ENCODE data around the gene THOC6. TPM values are rescaled to one million over a fixed set of nuclear protein-coding genes. Genes with fewer than 3 reads are reported as not detected.

The THOC6 gene
- total RNA-seq, 1 donor from 2014 or later = 22.2 TPM

- DNase-seq (ENCODE audit: low read depth in 2 of 2) = no peak
Observed at GRCh38 chr16:2991566-2992261, 32.1 kb upstream of the THOC6 start.

DNA sequence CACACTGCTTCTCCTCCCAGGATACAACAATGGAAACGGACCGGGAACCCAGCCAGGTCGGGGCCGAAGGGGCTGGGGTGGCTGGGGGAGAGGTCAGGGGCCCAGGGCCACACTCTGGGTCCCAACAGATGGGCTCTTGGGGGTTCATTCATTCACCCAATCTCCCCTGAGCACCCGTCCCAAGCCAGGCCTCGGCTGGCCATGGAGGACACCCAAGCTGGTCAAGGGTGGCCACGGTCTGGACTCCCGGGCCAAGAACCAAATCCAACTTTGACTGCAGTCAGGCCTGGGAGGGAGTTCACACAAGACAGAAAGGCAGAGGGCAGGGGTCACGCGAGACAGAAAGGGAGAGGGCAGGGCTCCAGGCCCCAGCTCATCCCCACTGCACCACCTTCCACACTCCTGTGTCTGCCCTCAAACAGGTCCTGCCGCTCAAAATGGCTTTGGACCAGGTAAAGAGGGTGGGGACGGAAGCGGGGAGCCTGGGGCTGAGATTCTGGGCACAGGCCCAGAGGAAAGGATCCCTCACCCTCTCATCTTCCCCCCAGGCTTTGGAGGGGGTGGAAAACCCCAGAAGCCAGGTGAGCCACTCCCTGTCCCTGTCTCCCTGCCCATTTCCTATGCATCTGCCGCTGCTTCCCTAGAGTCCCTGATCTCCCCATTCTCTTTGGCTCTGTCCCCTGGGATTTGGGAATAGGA, 31.3 kb upstream of the THOC6 start:
- no peak for DNase-seq (ENCODE audit: low read depth in 2 of 2)

DNA sequence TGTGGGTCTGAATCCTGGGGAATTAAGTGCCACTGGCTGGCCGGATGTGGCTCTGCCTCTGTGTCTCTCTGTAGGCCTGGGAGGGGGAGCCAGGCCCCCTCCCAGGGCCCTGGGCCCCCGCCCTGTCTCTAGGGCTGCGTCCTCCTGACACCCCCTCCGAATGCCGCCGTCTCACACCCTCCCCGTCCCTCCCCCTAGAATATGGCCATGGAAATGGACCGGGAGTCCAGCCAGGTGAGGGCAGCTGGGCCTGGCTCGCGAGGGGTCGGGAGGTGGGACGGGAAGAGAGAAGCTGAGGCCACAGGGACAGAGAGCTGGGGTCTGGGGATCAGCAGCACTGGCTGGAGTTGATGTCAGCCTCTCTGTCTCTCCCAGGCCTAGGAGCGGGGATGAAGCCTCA, 27.5 kb upstream of the THOC6 start:
- DNase-seq (ENCODE audit: low read depth in 2 of 2) = no peak

DNA sequence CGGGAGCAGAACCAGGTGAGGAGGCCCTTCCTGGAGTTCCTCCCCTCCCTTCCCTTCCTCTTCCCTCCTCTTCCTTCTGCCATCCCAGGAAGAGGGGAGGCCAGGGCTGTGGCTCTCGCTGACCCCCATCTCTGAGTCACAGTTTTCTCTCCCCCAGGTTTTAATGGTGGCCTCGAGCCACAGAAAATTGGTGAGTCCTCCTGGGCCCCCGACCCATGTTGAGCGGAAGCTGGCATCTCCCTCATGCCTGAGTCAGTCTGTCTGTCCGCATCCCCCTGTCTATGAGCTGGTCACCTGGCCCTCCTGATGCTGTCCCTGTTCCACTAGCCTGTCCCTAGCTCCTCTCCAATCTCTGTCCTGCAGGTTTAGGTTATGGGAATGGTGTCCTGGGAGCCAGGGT, 23.9 kb upstream of the THOC6 start:
- no peak for DNase-seq (ENCODE audit: low read depth in 2 of 2)

- no peak for DNase-seq (ENCODE audit: low read depth in 2 of 2)
Observed at GRCh38 chr16:3000540-3000939, 23.3 kb upstream of the THOC6 start.

- no peak for DNase-seq (ENCODE audit: low read depth in 2 of 2)
Observed at GRCh38 chr16:3001316-3001715, 22.5 kb upstream of the THOC6 start.

GRCh38 chr16:3003582-3004270, 20.1 kb upstream of the THOC6 start:
- DNase-seq (ENCODE audit: low read depth in 2 of 2) = peak; percentile 98 to 100

DNA sequence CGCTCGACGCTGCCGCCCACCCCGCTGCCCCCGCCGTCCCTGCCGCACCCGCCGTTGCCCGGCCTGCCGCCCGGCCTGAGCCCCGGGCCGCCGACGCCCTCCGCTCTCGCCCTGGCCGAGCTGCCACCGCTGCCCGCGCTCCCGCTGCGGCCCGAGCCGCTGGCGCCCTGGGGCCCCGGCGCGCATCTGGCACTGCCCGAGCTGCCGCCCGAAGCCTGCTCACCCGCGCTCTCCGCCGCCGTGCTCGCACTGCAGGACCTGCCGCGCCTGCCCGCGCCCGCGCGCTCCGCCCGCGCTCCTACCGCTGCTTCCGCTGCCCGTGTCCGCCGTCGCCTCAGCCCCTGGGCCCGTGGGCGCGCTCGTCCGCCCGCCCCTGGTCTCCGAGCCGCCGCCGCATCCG, 19.5 kb upstream of the THOC6 start:
- DNase-seq (ENCODE audit: low read depth in 2 of 2) = no peak

GRCh38 chr16:3004781-3005284, 19.0 kb upstream of the THOC6 start:
- DNase-seq (ENCODE audit: low read depth in 2 of 2) = no peak

DNA sequence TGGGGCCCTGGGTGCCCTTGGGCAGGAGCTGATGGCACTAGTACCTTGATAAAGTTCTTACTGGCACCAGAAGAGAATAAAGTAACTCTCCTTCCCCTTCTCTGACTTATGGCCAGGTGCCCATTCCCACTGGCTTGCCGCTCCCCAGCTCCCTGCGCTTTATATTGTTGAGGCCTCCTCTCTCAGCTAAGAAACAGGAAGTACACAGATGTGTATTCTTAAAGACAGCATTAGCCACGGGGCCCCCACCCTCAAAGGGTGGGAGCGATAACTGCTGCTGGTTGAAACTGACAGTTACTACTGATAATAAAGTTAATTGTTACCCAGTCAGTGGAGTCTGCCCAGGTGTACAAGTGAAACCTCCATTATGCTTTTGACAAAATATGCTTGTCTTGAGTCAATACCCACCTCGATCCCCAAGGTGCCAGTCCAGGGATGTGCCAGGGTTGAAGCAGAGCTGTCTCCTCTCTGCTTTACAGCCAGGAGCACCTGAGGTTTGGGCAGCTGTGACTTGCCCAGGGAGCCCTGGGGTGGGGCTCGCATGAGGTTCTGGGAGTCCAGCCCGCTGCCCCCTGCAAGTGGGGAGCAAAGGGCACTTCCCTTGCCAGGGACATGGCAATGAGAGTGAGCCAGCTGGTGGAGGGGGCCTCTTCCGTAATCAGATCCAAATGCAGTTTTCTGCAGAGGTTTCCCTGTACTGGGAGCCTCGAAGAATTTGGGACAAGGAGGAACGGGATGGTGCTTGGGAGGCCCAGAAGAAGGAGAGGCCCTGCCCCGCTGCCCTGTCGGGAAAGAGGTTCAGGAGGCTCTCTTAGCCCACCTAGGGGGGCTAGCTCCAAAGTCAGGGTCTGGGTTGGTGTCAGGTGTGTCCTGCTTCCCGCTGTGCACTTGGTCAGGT, 16.5 kb upstream of the THOC6 start:
- no peak for DNase-seq (ENCODE audit: low read depth in 2 of 2)

GRCh38 chr16:3007957-3008689, 15.7 kb upstream of the THOC6 start:
- DNase-seq (ENCODE audit: low read depth in 2 of 2) = peak in 1 of 2 donors; percentile 29

GRCh38 chr16:3008690-3009037, 15.2 kb upstream of the THOC6 start:
- no peak for DNase-seq (ENCODE audit: low read depth in 2 of 2)

DNA sequence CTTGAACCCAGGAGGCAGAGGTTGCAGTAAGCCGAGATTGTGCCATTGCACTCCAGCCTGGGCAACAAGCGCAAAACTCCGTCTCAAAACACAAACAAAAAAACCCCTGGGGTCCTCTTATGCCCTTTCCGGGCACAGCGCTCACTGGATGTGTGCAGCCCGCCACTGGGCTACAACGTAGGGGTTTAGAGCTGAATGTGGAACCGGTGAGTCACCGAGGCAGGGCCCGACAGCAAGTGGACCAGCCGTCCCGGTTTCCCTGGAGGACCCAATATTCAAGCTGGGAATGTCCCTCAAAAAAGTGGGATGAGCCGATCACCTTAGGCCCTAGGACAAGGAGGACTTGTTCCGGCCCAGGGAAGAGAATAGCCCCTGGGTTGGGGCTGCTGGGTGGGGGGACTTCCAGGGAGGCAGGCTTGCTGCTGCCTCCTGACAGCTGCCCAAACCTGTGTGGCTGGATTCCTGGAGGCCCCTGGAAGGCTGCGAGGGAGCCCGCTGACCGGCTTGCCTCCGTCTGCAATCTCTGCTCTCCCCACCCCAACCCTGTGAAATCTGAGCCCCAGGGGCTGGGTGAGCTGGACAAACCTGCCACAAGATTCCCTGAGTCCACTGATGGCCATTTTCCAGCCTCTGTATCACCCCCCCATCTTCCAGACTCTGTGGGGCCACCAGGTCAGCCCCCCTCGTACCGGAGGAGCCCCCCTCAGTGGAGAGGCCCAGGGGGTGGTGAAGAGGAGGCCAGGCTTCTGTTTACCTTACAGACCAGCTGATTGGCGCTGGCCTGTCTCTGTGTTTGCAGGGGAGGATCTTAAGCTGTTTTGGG, 14.1 kb upstream of the THOC6 start:
- DNase-seq (ENCODE audit: low read depth in 2 of 2) = no peak

DNA sequence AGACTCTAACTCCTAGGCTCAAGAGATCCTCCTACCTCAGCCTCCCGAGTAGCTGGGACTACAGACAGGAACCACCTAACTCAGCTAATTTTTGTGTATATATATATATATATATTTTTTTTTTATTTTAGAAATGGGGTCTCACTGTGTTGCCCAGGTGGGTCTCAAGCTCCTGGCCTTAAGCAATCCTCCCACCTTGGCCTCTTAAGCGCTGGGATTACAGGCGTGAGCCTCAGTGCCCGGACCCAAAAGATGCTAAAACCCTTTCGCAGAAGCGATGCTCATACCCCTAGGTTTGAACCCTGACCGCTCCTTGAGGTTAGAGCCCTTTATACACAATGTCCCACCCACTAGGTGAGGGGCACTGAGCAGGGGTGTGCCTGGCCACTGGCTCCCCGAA, 13.3 kb upstream of the THOC6 start:
- DNase-seq (ENCODE audit: low read depth in 2 of 2) = no peak

- no peak for DNase-seq (ENCODE audit: low read depth in 2 of 2)
Observed at GRCh38 chr16:3012246-3012645, 11.6 kb upstream of the THOC6 start.

DNA sequence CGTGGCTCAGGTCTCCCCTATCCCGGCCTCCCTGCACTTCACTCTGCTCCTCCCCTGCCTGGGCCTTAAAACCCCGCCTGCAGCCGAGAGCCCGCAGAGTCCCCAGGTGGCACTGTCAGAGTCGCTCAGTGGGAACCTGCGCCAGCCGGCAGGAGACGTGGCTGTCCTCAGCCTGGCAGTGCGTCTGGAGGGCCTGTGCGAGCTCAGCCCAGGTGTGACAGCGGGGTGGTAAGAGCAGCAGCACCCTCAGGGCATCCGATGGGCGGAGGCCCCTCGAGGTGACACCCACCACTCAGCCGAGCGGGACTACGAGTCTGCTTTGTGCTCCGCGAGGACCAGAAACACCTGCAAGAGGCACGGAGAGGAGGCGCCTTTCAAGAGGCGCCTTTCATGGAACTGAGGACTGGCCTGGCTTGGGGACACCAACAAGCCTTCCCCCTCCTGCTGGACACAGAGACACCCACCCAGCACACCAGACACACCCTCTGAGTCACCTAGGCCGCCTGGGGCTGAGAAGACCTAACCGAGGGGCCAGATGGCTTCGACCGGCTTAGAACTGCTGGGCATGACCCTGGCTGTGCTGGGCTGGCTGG, 10.9 kb upstream of the THOC6 start, which contains the start of gene CLDN9:
CLDN9 (plus strand) TSS at position 96 of the 593 bp plus-strand sequence; CDS start at position 536, 440 bp downstream.
- no peak for DNase-seq (ENCODE audit: low read depth in 2 of 2)

- no peak for DNase-seq (ENCODE audit: low read depth in 2 of 2)
Observed at GRCh38 chr16:3013491-3013951, 10.3 kb upstream of the THOC6 start.

GRCh38 chr16:3013998-3014690, 9.7 kb upstream of the THOC6 start:
- no peak for DNase-seq (ENCODE audit: low read depth in 2 of 2)

- no peak for DNase-seq (ENCODE audit: low read depth in 2 of 2)
Observed at GRCh38 chr16:3014971-3015370, 8.9 kb upstream of the THOC6 start.
